ENCODE results near the gene TXLNB. TPM values are rescaled to one million over a fixed set of nuclear protein-coding genes. Genes with fewer than 3 reads are reported as not detected.

The TXLNB gene
- total RNA-seq, result under 1 TPM; 0.10 to 0.14 TPM

DNA sequence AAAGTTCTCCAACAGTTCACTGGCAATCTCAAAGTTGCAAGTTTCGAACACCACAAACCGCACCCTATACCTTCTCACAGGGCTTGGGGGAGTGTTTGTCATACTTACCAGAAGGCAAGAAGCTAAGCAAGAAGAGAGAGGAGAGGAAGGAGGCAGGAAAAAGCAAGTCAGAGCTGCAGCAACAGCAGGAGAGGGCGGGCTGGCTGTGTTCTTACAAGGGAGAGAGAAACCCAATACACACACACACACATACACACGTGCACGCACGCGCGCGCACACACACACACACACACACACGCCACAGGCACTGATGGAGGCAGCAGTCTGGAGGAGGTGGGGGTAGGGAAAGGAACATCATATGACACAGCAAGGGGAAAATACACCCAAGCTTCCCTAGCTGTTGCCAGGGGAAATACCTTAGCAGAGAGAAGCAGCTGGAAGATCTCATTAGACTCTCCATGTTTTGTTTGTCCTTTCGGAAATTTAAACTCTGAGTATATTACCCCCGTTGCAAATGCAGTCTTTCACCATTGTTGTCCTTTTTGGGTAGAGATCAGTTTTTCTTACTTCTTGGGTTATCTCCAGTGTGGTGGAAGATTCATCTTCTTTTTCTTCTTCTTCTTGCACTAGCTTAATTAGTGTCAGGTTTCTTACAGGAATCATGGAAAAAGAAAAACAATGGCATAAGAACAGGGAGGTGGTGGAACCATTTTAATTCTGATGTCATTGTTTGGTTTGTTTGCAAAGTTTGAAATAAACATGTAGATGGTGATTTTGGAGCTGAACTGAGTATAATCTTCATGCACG is at the start of gene TXLNB:
Gene TXLNB, minus strand, starts transcription at position 186 of the 807 bp plus-strand sequence. CDS start 3,099 bp downstream, outside the sequence.
- DNase-seq, result peak; percentile 91
- intact Hi-C loops (cut with micrococcal nuclease), result loop anchor here (1.0 to 2.0 kb wide), 19 partner anchors 16 to 699 kb away; partner anchors contain the start of genes ABRACL, CCDC28A, CITED2 and REPS1
- CTCF ChIA-PET, result interaction anchor here (0.7 to 2.4 kb wide), 16 partner anchors 16 to 166 kb away, joined by 3 to 7 read pairs (median 3); no protein-coding TSS in a partner anchor
- Mint-ChIP-seq H3K27ac (peak within 1 kb of the TSS; percentile 95), H3K27me3 (ENCODE audit: low read depth) (no peaks in the 10 kb centered on the region), H3K4me3 (peak within 1 kb of the TSS; percentile 79), H3K4me1 (ENCODE audit: low read depth) (peaks cover 67% of the 10 kb centered on the region), H3K36me3 (ENCODE audit: low read depth) (no peaks in the 10 kb centered on the region), H3K9me3 (no peaks in the 10 kb centered on the region)

DNA sequence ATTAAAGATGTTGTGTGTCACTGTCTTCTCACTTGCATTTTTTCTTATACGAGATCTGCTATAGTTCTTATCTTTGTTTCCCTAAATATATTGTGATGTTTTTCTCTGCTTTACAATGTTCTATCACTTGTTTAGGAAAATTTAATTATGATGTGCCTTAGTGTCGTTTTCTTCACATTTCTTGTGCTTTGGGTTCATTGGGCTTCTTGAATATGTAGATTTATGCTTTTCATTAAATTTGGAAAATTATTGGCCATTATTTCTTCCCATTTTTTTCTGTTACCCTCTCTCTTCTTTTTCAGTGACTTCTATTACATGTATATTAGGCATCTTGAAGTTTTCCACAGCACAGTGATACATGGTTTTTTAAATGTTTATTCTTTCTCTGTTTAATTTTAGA is 49.3 kb upstream of the TXLNB start:
- H3K9me3 Mint-ChIP-seq, result no peaks in the 10 kb centered on the region
- no peak overlapping the region for H3K4me3 Mint-ChIP-seq
- CTCF ChIA-PET, result no interaction called here
- no peaks in the 10 kb centered on the region for H3K27me3 Mint-ChIP-seq (ENCODE audit: low read depth)
- no peak overlapping the region for H3K27ac Mint-ChIP-seq
- peaks cover 2% of the 10 kb centered on the region for H3K36me3 Mint-ChIP-seq (ENCODE audit: low read depth)
- H3K4me1 Mint-ChIP-seq (ENCODE audit: low read depth), result peaks cover 22% of the 10 kb centered on the region
- DNase-seq, result no peak
- intact Hi-C loops (cut with micrococcal nuclease), result no loop called here

- H3K27me3 Mint-ChIP-seq (ENCODE audit: low read depth), result no peaks in the 10 kb centered on the region
- no peak for DNase-seq
- intact Hi-C loops (cut with micrococcal nuclease), result no loop called here
- H3K36me3 Mint-ChIP-seq (ENCODE audit: low read depth), result peaks cover 2% of the 10 kb centered on the region
- H3K4me3 Mint-ChIP-seq, result no peak overlapping the region
- CTCF ChIA-PET, result no interaction called here
- H3K9me3 Mint-ChIP-seq, result no peaks in the 10 kb centered on the region
- peaks cover 22% of the 10 kb centered on the region for H3K4me1 Mint-ChIP-seq (ENCODE audit: low read depth)
- H3K27ac Mint-ChIP-seq, result no peak overlapping the region
Observed at GRCh38 chr6:139338795-139339194, 47.0 kb upstream of the TXLNB start.

GRCh38 chr6:139337830-139338229 is 46.0 kb upstream of the TXLNB start:
- intact Hi-C loops (cut with micrococcal nuclease), result no loop called here
- Mint-ChIP-seq H3K36me3 (ENCODE audit: low read depth) (peaks cover 2% of the 10 kb centered on the region), H3K4me1 (ENCODE audit: low read depth) (peaks cover 13% of the 10 kb centered on the region), H3K4me3 (no peak overlapping the region), H3K27me3 (ENCODE audit: low read depth) (no peaks in the 10 kb centered on the region), H3K27ac (no peak overlapping the region), H3K9me3 (no peaks in the 10 kb centered on the region)
- CTCF ChIA-PET, result interaction anchor here (0.6 kb wide), 1 partner anchor 14 kb away, joined by 3 read pairs; no protein-coding TSS in a partner anchor
- DNase-seq, result no peak

GRCh38 chr6:139337001-139337400 is 45.2 kb upstream of the TXLNB start:
- H3K27me3 Mint-ChIP-seq (ENCODE audit: low read depth), result no peaks in the 10 kb centered on the region
- H3K36me3 Mint-ChIP-seq (ENCODE audit: low read depth), result peaks cover 2% of the 10 kb centered on the region
- no peaks in the 10 kb centered on the region for H3K9me3 Mint-ChIP-seq
- no peak overlapping the region for H3K27ac Mint-ChIP-seq
- no peak for DNase-seq
- intact Hi-C loops (cut with micrococcal nuclease), result no loop called here
- H3K4me1 Mint-ChIP-seq (ENCODE audit: low read depth), result peaks cover 9% of the 10 kb centered on the region
- CTCF ChIA-PET, result interaction anchor here (1.2 to 2.1 kb wide), 3 partner anchors 9 to 118 kb away, joined by 3 to 7 read pairs (median 4); no protein-coding TSS in a partner anchor
- H3K4me3 Mint-ChIP-seq, result no peak overlapping the region

DNA sequence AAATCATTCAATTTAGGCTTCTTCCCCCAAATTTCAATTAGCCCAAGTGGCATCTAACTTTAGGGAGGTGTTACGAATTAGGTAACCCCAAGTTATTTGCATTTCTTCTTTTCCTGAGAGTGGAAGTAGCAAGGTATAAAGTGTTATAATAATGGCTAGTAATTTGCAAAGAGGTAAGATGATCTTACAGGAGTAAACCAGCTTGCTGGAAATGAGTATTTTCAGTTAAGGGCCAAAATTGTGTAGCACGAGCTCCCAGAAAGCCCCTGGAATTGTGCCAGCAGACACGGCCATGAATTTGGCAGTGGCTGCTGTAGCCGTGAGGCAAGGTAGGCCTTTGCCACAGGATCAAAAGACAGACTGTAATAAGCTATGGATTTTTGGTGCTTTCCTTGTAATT is 44.7 kb upstream of the TXLNB start:
- CTCF ChIA-PET, result interaction anchor here (0.7 to 2.1 kb wide), 6 partner anchors 8 to 117 kb away, joined by 3 to 7 read pairs (median 4); no protein-coding TSS in a partner anchor
- Mint-ChIP-seq H3K27ac (no peak overlapping the region), H3K4me1 (ENCODE audit: low read depth) (peaks cover 9% of the 10 kb centered on the region), H3K9me3 (no peaks in the 10 kb centered on the region), H3K4me3 (no peak overlapping the region), H3K27me3 (ENCODE audit: low read depth) (no peaks in the 10 kb centered on the region), H3K36me3 (ENCODE audit: low read depth) (peaks cover 2% of the 10 kb centered on the region)
- DNase-seq, result no peak
- intact Hi-C loops (cut with micrococcal nuclease), result no loop called here

DNA sequence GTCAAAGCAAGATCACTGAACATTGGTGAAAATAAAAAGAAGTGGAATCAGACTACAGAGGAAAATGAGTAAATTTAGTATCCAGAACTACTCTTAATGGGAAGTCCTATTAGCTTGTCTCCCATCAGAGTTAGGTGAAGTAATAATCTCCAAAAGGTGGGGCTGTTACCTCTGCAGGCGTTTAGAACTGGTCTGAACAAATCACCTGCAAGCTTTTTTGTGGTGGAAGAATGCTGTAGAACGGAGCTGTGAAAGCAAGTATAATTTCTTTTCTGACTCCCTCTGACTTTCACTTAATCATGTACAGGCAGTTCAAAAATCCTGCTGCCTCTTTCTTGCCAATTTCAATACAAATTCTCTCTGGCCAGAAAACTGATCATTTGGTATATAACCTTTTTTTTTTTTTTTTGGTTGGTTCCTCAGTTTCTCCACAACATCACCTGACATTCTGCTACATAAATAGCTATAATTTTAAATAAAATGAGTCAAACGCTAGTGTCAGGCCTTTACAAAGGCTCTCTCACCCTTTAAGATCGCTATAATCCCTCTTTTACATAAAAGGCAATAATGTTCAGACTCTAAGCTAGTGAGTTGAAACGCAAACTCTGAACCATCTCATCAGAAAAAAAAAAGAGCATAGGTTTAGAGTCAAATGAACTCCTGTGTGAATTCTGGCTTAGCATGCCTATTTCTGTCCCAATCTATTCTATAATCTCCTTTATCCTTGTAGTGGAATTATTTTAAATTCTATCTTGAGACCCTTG is 43.8 kb upstream of the TXLNB start:
- no peak for DNase-seq
- Mint-ChIP-seq H3K36me3 (ENCODE audit: low read depth) (no peaks in the 10 kb centered on the region), H3K9me3 (no peaks in the 10 kb centered on the region), H3K27ac (no peak overlapping the region), H3K4me1 (ENCODE audit: low read depth) (peaks cover 9% of the 10 kb centered on the region), H3K27me3 (ENCODE audit: low read depth) (no peaks in the 10 kb centered on the region), H3K4me3 (no peak overlapping the region)
- CTCF ChIA-PET, result interaction anchor here (0.7 to 2.1 kb wide), 5 partner anchors 8 to 116 kb away, joined by 3 to 7 read pairs (median 4); no protein-coding TSS in a partner anchor
- intact Hi-C loops (cut with micrococcal nuclease), result no loop called here

- Mint-ChIP-seq H3K4me3 (no peak overlapping the region), H3K9me3 (no peaks in the 10 kb centered on the region), H3K27me3 (ENCODE audit: low read depth) (no peaks in the 10 kb centered on the region), H3K4me1 (ENCODE audit: low read depth) (peaks cover 11% of the 10 kb centered on the region), H3K27ac (no peak overlapping the region), H3K36me3 (ENCODE audit: low read depth) (no peaks in the 10 kb centered on the region)
- CTCF ChIA-PET, result interaction anchor here (1.5 to 2.1 kb wide), 2 partner anchors 9 to 35 kb away, joined by 7 read pairs; no protein-coding TSS in a partner anchor
- no peak for DNase-seq
- intact Hi-C loops (cut with micrococcal nuclease), result no loop called here
Observed at GRCh38 chr6:139334806-139335446, 43.1 kb upstream of the TXLNB start.

DNA sequence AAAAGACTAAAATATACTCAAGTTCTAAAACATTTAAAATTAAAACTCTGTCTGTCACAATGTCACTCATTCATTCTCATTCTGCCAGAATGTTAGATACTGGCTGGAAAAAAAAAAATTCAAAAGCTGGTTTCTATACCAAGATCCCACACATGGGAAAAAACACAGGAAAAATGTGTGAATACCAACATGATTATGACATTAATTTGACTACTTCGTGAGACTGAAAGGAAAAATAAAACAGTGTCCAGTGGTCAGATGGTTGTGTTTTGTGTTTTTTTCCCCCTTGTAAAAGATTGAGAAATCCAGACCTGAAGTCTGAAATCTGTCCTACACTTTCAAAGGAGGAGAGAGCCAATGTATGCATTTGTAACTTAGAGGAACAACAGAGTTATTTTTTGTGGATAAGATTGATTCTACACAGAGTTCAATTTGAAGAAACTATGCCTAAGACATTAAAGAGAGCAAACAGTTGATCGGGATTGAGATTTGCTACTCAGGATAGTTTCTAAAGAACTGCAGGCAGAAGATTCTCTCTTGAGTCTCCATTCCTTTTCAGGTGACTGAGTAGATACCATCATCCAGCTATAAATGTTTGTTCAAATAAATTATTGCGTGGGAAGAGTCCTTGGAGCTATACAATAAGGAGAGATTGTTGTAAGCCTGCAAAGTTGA is 39.2 kb upstream of the TXLNB start:
- no peaks in the 10 kb centered on the region for H3K27me3 Mint-ChIP-seq (ENCODE audit: low read depth)
- no peak for DNase-seq
- no peaks in the 10 kb centered on the region for H3K36me3 Mint-ChIP-seq (ENCODE audit: low read depth)
- intact Hi-C loops (cut with micrococcal nuclease), result no loop called here
- peaks cover 17% of the 10 kb centered on the region for H3K4me1 Mint-ChIP-seq (ENCODE audit: low read depth)
- H3K4me3 Mint-ChIP-seq, result no peak overlapping the region
- H3K27ac Mint-ChIP-seq, result no peak overlapping the region
- CTCF ChIA-PET, result interaction anchor here (0.9 to 1.3 kb wide), 3 partner anchors 30 to 73 kb away, joined by 3 to 4 read pairs (median 3); no protein-coding TSS in a partner anchor
- no peaks in the 10 kb centered on the region for H3K9me3 Mint-ChIP-seq

- Mint-ChIP-seq H3K36me3 (ENCODE audit: low read depth) (no peaks in the 10 kb centered on the region), H3K9me3 (no peaks in the 10 kb centered on the region), H3K4me1 (ENCODE audit: low read depth) (peaks cover 17% of the 10 kb centered on the region), H3K27me3 (ENCODE audit: low read depth) (no peaks in the 10 kb centered on the region), H3K4me3 (no peak overlapping the region), H3K27ac (no peak overlapping the region)
- CTCF ChIA-PET, result interaction anchor here (1.3 kb wide), 1 partner anchor 32 kb away, joined by 3 read pairs; no protein-coding TSS in a partner anchor
- DNase-seq, result no peak
- intact Hi-C loops (cut with micrococcal nuclease), result no loop called here
Observed at GRCh38 chr6:139330306-139330705, 38.5 kb upstream of the TXLNB start.

DNA sequence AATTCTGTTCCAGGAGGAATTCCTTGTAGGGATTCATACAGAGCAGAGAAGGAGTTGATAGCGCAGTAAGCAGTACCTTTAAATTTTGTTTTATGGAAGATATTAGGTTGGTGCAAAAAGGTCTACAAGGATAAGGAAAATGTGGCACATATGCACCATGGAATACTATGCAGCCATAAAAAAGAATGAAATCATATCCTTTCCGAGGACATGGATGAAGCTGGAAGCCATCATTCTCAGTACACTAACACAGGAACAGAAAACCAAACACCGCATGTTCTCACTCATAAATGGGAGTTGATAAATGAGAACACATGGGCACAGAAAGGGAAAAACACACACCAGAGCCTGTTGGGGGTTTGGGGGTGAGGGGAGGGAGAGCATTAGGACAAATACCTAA is 37.4 kb upstream of the TXLNB start:
- Mint-ChIP-seq H3K27me3 (ENCODE audit: low read depth) (no peaks in the 10 kb centered on the region), H3K36me3 (ENCODE audit: low read depth) (no peaks in the 10 kb centered on the region), H3K4me3 (no peak overlapping the region), H3K27ac (no peak overlapping the region), H3K9me3 (no peaks in the 10 kb centered on the region), H3K4me1 (ENCODE audit: low read depth) (peaks cover 13% of the 10 kb centered on the region)
- CTCF ChIA-PET, result interaction anchor here (0.6 to 1.4 kb wide), 2 partner anchors 72 to 92 kb away, joined by 3 to 5 read pairs; no protein-coding TSS in a partner anchor
- intact Hi-C loops (cut with micrococcal nuclease), result no loop called here
- no peak for DNase-seq

Measured in activated naive CD4-positive, alpha-beta T cell treated with anti-CD3 and anti-CD28 coated beads for 36 hours (primary cell).